GM19452 (cell line): ENCODE results near the gene SNX8.

Source experiments
- ATAC-seq: cut with Tn5 transposase; IDR thresholded peaks from one replicate; pipeline ENCODE4 v1.9.1; 2021; ENCODE audit not compliant: unreplicated experiment

The SNX8 gene

GRCh38 chr7:2224934-2225333, 89.3 kb downstream of the SNX8 start:
- no peak for ATAC-seq

GRCh38 chr7:2224491-2224928, 89.7 kb downstream of the SNX8 start:
- no peak for ATAC-seq

GRCh38 chr7:2223321-2223720, 90.9 kb downstream of the SNX8 start:
- ATAC-seq: no peak

- ATAC-seq: no peak
Measured at GRCh38 chr7:2222516-2222915, 91.7 kb downstream of the SNX8 start.

DNA sequence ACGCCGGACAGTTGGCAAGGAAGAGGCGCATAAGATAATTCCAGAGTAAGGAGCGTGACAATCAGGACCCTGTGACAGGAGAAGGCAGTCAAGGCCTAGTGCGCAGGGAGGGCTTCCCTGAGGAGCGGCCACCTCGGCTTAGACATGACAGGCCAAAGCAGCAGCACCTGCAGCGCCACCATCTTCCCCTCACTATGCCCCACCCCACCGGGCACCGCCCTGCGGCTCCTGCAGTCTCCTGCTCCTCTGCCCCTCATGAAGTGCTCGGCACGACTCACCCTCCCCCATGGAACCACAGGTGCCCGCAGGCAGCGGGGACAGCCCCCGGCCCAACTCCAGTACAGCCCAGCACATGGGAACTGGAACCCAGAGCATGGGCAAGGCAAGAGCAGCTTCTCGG, 93.3 kb downstream of the SNX8 start:
- no peak for ATAC-seq

DNA sequence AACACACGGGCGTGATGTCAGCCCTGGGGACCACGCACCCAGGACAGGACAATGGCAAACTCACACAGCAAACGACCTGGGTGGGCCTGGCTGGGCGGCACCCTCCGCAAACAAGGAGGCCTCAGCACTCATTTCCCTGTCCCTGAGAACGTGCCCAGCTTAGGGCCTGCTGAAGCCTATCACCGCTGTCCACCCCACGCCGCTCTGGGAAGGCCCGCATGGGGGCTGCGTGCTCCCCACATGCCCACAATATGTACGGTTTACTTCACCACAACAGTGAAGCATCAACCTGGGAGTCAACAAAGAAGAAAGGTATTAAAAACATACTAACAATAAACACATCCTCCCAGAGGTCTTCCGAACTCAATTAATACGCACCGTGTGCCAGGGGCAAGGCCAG, 93.7 kb downstream of the SNX8 start:
- ATAC-seq: no peak

DNA sequence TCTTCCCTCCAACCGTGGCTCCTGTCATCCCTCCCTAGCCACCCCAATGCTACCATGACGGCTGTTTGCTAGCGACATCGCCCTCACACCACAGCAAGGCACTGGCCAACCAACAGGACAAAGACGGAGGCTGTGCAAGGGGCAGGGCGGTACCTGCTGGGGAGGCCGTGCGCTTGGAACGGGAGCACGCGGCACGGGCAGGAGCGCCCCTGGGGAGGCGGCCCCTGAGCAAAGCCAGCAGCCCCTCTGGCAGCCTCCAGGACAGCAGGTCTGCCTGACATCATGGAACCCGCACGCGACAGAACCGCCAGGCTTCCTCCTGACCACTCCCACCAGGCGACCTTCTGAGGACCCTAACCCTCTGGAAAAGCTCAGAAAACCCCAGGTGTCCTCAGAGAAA, 94.2 kb downstream of the SNX8 start:
- ATAC-seq: no peak

GRCh38 chr7:2219606-2220005, 94.6 kb downstream of the SNX8 start:
- no peak for ATAC-seq

GRCh38 chr7:2219136-2219535, 95.1 kb downstream of the SNX8 start:
- ATAC-seq: no peak

GRCh38 chr7:2218444-2218785, 95.8 kb downstream of the SNX8 start:
- no peak for ATAC-seq

DNA sequence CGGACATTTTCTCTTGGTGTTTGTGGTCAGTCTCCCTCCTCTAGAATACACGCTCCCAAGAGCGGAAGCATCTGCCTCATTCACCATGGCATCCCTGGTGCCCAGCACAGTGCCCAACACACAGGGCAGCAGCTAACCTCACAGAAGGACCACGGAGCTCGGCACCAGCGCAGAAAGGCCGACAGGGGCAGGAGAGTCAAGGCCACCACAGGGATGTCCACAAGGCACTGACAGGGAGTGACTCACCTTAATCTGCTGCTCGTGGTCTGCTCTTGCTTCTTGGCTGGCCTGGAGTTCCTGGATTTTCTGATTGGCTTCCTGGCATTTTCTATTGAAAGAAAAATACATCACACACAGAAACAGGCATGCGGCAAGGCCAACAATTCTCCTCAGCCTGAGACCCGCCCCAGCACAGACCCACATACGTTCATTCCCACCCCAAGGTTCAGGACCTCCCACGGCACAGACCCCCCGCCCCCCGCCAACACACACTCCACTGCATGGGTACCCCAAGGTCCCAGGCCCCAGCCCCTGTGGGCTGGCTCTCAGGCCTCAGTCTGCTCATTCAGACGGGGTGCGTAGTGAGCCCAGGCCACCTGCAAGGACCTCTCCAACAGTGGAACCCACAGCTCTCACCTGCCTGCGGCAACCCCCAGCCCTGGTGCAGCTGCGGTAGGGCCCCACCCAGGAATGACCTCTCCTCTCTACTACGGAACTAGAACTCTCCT, 96.4 kb downstream of the SNX8 start:
- no peak for ATAC-seq

DNA sequence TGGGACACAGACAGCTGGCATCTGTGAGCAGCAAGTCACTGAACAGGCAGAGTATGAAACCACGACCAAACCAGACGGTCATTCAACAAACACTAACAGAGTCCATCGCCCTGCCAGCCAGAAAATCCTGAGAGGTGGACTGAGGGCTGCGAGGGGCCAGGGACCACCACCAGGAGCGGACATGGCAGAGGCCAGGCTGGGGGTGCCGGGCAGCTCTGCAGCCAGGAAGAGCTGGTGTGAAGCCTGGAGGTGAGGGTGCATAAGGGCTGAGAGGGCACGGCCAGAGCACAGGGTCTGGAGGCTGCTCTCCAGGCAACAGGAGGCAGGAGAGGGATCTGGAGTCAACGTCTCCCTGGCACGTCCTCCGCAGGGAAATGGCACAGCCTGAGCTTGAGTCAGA, 97.0 kb downstream of the SNX8 start:
- ATAC-seq: no peak

DNA sequence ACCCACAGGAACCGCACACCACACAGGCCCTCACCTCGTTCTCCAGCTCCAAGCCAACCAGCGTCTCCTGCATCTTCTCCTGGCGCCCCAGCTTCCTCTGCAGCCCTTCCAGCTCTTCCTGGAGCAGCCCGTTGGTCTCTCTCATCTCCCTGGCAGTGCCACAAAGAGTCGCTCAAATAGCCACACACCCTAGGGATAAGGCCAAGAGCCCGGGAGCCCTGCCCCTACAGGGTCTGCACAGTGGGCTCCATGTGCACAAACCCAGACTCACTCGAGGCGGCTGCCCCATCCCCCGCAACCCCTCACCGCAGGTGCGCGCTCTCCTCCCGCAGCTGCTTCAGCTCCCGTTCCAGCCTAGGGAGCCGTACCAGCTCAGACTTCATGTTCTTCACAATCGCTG, 98.4 kb downstream of the SNX8 start:
- ATAC-seq: no peak

GRCh38 chr7:2214636-2215035, 99.6 kb downstream of the SNX8 start:
- ATAC-seq: no peak

- no peak for ATAC-seq
Measured at GRCh38 chr7:2213551-2214215, 100.6 kb downstream of the SNX8 start.

GRCh38 chr7:2212906-2213305, 101.3 kb downstream of the SNX8 start:
- ATAC-seq: no peak

- ATAC-seq: no peak
Measured at GRCh38 chr7:2211926-2212325, 102.3 kb downstream of the SNX8 start.

DNA sequence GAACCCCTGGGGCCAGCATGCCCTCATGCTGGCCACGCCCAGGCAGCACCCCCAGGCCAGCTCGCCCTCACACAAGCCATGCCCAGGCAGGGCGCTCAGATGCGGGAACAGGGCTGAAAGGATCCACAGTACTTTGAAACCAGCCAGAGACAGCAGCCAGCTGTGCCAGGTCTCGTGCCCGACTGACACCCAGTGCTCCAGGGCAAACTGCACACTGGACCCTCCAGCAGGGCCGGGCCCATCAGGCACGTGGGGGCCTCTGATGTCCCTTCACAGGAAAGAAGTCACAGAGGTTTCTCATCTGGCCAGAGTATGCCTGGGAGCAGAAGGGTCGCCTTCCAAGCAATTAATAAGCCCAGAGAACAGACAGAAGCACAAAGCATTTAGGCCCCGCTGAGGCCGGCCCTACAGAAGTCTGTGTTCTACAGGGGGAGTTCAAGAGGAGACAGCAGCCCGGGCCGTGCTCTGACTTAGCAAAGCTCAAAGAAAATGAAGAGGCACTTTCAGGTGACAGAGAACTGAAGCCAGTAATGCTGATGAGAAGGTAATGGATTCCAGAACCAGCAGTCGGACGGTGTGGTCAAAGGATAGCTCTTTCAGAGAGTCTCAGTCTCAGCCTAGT, 102.9 kb downstream of the SNX8 start:
- no peak for ATAC-seq

- ATAC-seq: no peak
Measured at GRCh38 chr7:2210551-2211258, 103.5 kb downstream of the SNX8 start.

DNA sequence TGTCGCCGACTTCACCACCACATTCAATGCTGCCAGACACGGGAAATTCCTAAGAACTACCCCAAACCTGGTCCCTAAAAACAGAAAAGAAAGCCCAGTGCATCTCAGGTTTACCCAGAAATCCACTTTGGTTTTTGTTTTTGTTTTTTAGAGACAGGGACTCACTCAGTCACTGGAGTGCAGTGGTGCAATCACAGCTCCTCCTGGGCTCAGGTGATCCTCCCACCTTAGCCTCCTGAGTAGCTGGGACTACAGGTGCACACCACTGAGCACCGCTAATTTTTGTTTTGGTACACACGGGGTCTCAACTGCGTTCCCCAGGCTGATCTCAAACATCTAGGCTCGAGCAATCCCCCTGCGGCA, 104.3 kb downstream of the SNX8 start:
- ATAC-seq: no peak

DNA sequence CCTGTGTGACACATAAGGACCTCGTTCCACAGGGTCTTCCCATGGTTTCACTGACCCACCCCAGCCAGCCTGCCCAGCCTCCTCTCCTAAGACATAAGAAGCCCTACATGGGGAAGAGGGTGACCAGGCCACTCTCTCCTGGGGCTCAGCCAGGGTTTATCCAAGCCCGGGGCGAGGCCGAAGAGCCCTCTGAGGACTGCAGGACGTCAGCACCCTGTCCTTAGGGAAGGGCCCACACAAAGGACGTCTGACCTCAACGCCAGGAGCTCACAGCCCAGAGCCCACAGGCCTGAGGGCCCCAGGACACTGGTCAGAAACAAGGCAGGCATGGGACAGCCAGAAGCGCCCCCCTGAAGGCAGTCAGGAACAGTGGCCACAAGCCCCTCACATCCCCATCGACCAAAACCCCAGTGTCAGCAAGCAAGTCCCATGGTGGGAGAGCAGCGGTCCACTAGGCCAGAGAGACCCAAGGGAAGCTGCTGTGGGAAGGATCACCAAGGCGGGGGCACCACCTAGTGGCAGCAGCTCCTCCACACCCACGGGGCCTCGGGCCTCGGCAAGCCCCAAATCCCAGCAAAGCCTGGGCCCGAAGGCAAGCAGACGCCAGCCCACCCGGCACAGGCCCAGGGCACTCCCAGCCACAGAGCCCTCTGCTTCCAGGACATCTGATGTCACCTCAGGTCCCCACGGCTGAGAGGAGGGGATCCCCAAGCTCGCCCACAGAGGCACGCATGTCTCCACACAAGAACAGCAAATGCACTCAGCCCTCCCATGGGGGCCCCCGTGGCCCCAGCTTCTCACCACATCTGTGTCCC, 104.9 kb downstream of the SNX8 start:
- no peak for ATAC-seq
